WTC11 (cell line): ENCODE results near the gene GNB5. TPM values are rescaled to one million over a fixed set of nuclear protein-coding genes. Genes with fewer than 3 reads are reported as not detected.

Experiments
- ATAC-seq: fragments of 200-7000 bp; cut with Tn5 transposase; 2 replicates; pipeline ENCODE4 v1.10.0; 2021; ENCODE audit warnings: mild to moderate bottlenecking, moderate library complexity
- CTCF ChIA-PET: fragments of 300-600 bp; sonication (Branson Sonifier 250); formaldehyde crosslinking; loops from one replicate; lab custom pipeline; 2021; ENCODE audit warnings: antibody characterized with exemption; lab: Charles Lee
- POLR2A ChIA-PET: fragments of 350-600 bp; sonication (Branson Sonifier 250); formaldehyde crosslinking; loops from one replicate; lab custom pipeline; 2021; ENCODE audit warnings: antibody characterized with exemption; lab: Charles Lee
- DNase-seq: peaks from one replicate; pipeline ENCODE4 v3.0.0; 2021; ENCODE audit warnings: low spot score
- H3K27ac Mint-ChIP-seq: 2 replicates; pipeline ENCODE4 v1.8.0; 2021; ENCODE audit warnings: mixed read lengths
- H3K27me3 Mint-ChIP-seq: 2 replicates; pipeline ENCODE4 v1.8.0; 2021; ENCODE audit warnings: low read depth, mild to moderate bottlenecking, moderate library complexity, mixed read lengths
- H3K36me3 Mint-ChIP-seq: 2 replicates; pipeline ENCODE4 v1.8.0; 2021; ENCODE audit warnings: mixed read lengths
- H3K4me1 Mint-ChIP-seq: 2 replicates; pipeline ENCODE4 v1.8.0; 2022; ENCODE audit warnings: mixed read lengths
- H3K4me3 Mint-ChIP-seq: 2 replicates; pipeline ENCODE4 v1.8.0; 2021; ENCODE audit warnings: mild to moderate bottlenecking, moderate library complexity, mixed read lengths
- H3K9me3 Mint-ChIP-seq: 2 replicates; pipeline ENCODE4 v1.8.0; 2021; ENCODE audit warnings: mixed read lengths
- ARID4B ChIP-seq: sonication (generic); formaldehyde crosslinking; IDR thresholded peaks from 2 replicates; pipeline ENCODE4 v1.8.0; 2023; ENCODE audit warnings: missing genetic modification reagents, mild to moderate bottlenecking, borderline replicate concordance
- CREM ChIP-seq: sonication (generic); formaldehyde crosslinking; IDR thresholded peaks from 2 replicates; pipeline ENCODE4 v1.8.1; 2022; ENCODE audit warnings: mild to moderate bottlenecking, missing genetic modification reagents, moderate library complexity
- E2F5 ChIP-seq: sonication (generic); formaldehyde crosslinking; IDR thresholded peaks from 2 replicates; pipeline ENCODE4 v1.8.1; 2022; ENCODE audit warnings: mild to moderate bottlenecking, moderate library complexity, missing genetic modification reagents
- ETV6 ChIP-seq: sonication (generic); formaldehyde crosslinking; IDR thresholded peaks from 2 replicates; pipeline ENCODE4 v1.8.1; 2022; ENCODE audit warnings: mild to moderate bottlenecking, missing genetic modification reagents
- FOXK1 ChIP-seq: sonication (generic); formaldehyde crosslinking; IDR thresholded peaks from 2 replicates; pipeline ENCODE4 v1.8.0; 2022; ENCODE audit warnings: mild to moderate bottlenecking, moderate library complexity, missing genetic modification reagents
- GTF2I ChIP-seq: fragments of 250-450 bp; sonication (Bioruptor Pico); conservative IDR thresholded peaks from 2 replicates; pipeline ENCODE4 v1.4.0; 2021; ENCODE audit warnings: mild to moderate bottlenecking
- IRF2 ChIP-seq: sonication (generic); formaldehyde crosslinking; IDR thresholded peaks from 2 replicates; pipeline ENCODE4 v1.8.0; 2022; ENCODE audit warnings: low read depth, missing genetic modification reagents, borderline replicate concordance
- JUN ChIP-seq: sonication (generic); formaldehyde crosslinking; IDR thresholded peaks from 2 replicates; pipeline ENCODE4 v1.8.0; 2023; ENCODE audit warnings: mild to moderate bottlenecking, missing genetic modification reagents
- KAT7 ChIP-seq: sonication (generic); formaldehyde crosslinking; IDR thresholded peaks from 2 replicates; pipeline ENCODE4 v1.8.1; 2023; ENCODE audit warnings: missing genetic modification reagents, mild to moderate bottlenecking, borderline replicate concordance
- NFATC4 ChIP-seq: fragments of 250-450 bp; sonication (Bioruptor Pico); IDR thresholded peaks from 2 replicates; pipeline ENCODE4 v1.9.0; 2021; ENCODE audit warnings: mild to moderate bottlenecking
- NR1H2 ChIP-seq: sonication (generic); formaldehyde crosslinking; IDR thresholded peaks from 2 replicates; pipeline ENCODE4 v1.9.0; 2021; ENCODE audit warnings: mild to moderate bottlenecking, moderate library complexity, missing genetic modification reagents
- NR3C1 ChIP-seq: sonication (generic); formaldehyde crosslinking; conservative IDR thresholded peaks from 2 replicates; pipeline ENCODE4 v1.8.1; 2023; ENCODE audit warnings: low read depth, mild to moderate bottlenecking, missing genetic modification reagents
- OVOL2 ChIP-seq: fragments of 250-450 bp; sonication (Bioruptor Pico); IDR thresholded peaks from 2 replicates; pipeline ENCODE4 v1.9.0; 2021; ENCODE audit warnings: mild to moderate bottlenecking, borderline replicate concordance
- RORB ChIP-seq: fragments of 250-450 bp; sonication (Bioruptor Pico); IDR thresholded peaks from 2 replicates; pipeline ENCODE4 v1.9.0; 2021; ENCODE audit warnings: mild to moderate bottlenecking
- STAT6 ChIP-seq: sonication (generic); formaldehyde crosslinking; conservative IDR thresholded peaks from 2 replicates; pipeline ENCODE4 v1.8.1; 2023; ENCODE audit warnings: mild to moderate bottlenecking, low read depth, missing genetic modification reagents, moderate library complexity
- TCF7 ChIP-seq: sonication (generic); formaldehyde crosslinking; IDR thresholded peaks from 2 replicates; pipeline ENCODE4 v1.8.0; 2022; ENCODE audit warnings: mild to moderate bottlenecking, low read depth, missing genetic modification reagents, moderate library complexity
- TEAD4 ChIP-seq: sonication (generic); formaldehyde crosslinking; IDR thresholded peaks from 2 replicates; pipeline ENCODE4 v1.8.0; 2022; ENCODE audit warnings: mild to moderate bottlenecking, missing genetic modification reagents
- ZNF219 ChIP-seq: sonication (generic); formaldehyde crosslinking; IDR thresholded peaks from 2 replicates; pipeline ENCODE4 v1.8.0; 2023; ENCODE audit warnings: missing genetic modification reagents, mild to moderate bottlenecking, borderline replicate concordance
- ZNF281 ChIP-seq: sonication (generic); formaldehyde crosslinking; IDR thresholded peaks from 2 replicates; pipeline ENCODE4 v1.8.0; 2023; ENCODE audit warnings: mild to moderate bottlenecking, missing genetic modification reagents
- ZNF396 ChIP-seq: fragments of 250-450 bp; sonication (Bioruptor Pico); IDR thresholded peaks from 2 replicates; pipeline ENCODE4 v1.8.0; 2021; ENCODE audit warnings: mild to moderate bottlenecking, moderate library complexity, borderline replicate concordance
- total RNA-seq: library from RNA; stranded (reverse); gene quantifications from 3 replicates; pipeline ENCODE4 v1.2.3, GENCODE V29; 2021

GNB5 gene
- total RNA-seq, 1 experiment from 2014 or later = 37.0 TPM

- CTCF ChIA-PET = interaction anchor here (2.7 to 4.1 kb wide), 3 partner anchors 17 to 47 kb away, joined by 8 to 37 read pairs (median 27); no protein-coding TSS in a partner anchor
- H3K36me3 Mint-ChIP-seq = no peaks in the 10 kb centered on the region
- H3K27me3 Mint-ChIP-seq = peaks cover 22% of the 10 kb centered on the region
- ATAC-seq = no peak
- TF ChIP-seq ZNF281 (CRISPR knock-in tag) (no peak), E2F5 (CRISPR knock-in tag) (no peak), ETV6 (CRISPR knock-in tag) (no peak), OVOL2 (CRISPR knock-in tag) (no peak), TEAD4 (CRISPR knock-in tag) (no peak), IRF2 (CRISPR knock-in tag) (no peak), FOXK1 (no peak), GTF2I (CRISPR knock-in tag) (no peak), TCF7 (CRISPR knock-in tag) (no peak), NFATC4 (CRISPR knock-in tag) (no peak), ARID4B (CRISPR knock-in tag) (no peak), ZNF396 (CRISPR knock-in tag) (no peak), JUN (no peak), NR1H2 (CRISPR knock-in tag) (no peak), RORB (CRISPR knock-in tag) (no peak)
- peaks cover 31% of the 10 kb centered on the region for H3K4me1 Mint-ChIP-seq
- DNase-seq = no peak
- H3K27ac Mint-ChIP-seq = no peak overlapping the region
- POLR2A ChIA-PET = interaction anchor here (1.9 kb wide), 1 partner anchor 17 kb away, joined by 23 read pairs; no protein-coding TSS in a partner anchor
- H3K9me3 Mint-ChIP-seq = no peaks in the 10 kb centered on the region
- H3K4me3 Mint-ChIP-seq = peak overlapping the region; percentile 94
Observed at GRCh38 chr15:52180851-52181450, 10.2 kb downstream of the GNB5 start.

GRCh38 chr15:52180196-52180835 is 10.9 kb downstream of the GNB5 start:
- peak; percentile 3 for ATAC-seq
- H3K9me3 Mint-ChIP-seq = no peaks in the 10 kb centered on the region

More at GRCh38 chr15:52180196-52180835, 10.9 kb downstream of the GNB5 start:
- TF ChIP-seq ZNF219 = no peak
- TF ChIP-seq NR3C1 (CRISPR knock-in tag) = 0 out of 2 replicates have a peak, but pooled peaks have one; percentile 6
- peak; percentile 32; the same call in 1 of the 2 replicates for TF ChIP-seq CREM (CRISPR knock-in tag)
- no peak for TF ChIP-seq KAT7 (CRISPR knock-in tag)
- 0 out of 2 replicates have a peak, but pooled peaks have one; percentile 27 for TF ChIP-seq GTF2I (CRISPR knock-in tag)
- TF ChIP-seq STAT6 (CRISPR knock-in tag) = no peak
- TF ChIP-seq, all 79 proteins: peak for 3
- POLR2A ChIA-PET = interaction anchor here (1.9 kb wide), 1 partner anchor 16 kb away, joined by 23 read pairs; no protein-coding TSS in a partner anchor
- Mint-ChIP-seq H3K36me3 (no peaks in the 10 kb centered on the region), H3K27ac (peak overlapping the region; percentile 76), H3K4me1 (peaks cover 31% of the 10 kb centered on the region), H3K27me3 (peaks cover 22% of the 10 kb centered on the region), H3K4me3 (peak overlapping the region; percentile 94)
- DNase-seq = no peak
- CTCF ChIA-PET = interaction anchor here (1.0 to 4.1 kb wide), 5 partner anchors 10 to 48 kb away, joined by 4 to 37 read pairs (median 8); partner anchors contain the start of gene GNB5
